ENCODE results near the gene STX16.
"Not testable (repeated sequence)": the region's sequence is repeated elsewhere in the genome, so short reads cannot be mapped to it uniquely, and the experiment has no call there.

The STX16 gene

DNA sequence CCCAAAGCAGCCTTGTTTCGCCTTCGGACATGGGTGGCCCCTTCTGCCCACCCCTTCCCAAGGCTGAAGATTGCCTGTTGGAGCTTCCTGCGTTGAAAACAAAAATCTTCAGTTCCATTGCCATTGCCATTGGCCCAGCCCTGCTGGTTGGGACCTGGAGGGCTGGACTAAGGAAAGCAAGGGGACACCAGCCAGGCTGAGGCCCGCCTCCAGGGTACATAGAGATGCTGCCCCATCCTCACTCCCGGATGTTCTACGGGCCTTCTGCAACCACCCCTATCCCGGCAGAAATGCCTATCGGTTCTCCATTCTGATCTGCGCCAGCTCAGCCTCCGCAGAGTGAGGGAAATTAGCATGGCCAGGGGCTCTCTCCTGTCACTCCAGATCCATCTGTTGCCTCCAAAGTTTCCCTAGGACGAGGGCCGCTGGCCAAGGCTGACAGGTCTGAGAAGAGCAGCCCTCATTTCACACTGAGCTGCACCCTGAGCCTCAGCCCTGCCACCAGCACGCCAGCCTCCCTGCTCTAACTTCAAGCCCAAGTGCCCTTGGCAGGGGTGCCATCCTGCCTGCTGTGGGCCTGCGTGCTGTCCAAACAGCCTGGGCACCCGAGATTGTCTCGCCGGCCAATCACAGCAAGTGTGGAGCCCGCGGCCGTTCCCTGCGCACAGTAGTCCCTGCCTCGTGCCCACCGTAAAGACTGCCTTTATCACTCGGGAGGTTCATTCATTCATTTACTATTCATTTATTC lies 13.4 kb upstream of the STX16 start:
- DNase-seq (ENCODE audit: low read depth) = no peak

DNA sequence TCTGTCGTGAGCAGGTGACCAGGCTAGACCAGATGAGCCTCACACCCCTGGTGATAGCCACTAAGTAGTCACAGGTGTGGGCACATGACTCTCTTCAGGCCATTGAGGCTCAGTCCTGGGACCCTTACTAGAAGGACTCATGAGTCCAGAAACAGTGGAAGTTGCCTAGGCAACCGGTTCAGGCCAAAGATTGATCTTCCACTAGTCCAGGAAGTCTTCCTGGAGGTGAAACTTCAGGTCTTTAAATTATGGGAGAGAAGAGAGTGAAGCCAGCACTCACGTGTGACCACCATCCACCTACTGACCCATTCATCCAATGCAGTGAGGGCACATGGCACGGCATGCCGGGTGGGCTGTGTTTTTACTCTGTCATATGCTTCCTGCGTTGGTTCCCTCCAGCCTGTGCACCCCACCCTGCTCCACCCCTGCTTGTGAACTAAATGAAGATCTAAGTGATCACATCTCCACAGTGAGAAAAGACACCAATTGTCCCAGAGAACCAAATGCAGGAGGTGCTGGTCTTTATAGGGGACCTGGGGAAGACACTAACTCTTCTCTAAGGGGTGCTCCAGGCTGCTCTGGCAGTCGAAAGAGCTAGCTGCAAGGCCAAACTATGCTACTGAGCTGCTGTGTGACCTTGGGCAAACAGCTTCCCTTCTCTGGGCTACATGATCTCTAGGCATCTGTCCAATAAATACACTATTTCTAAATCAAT lies 12.5 kb upstream of the STX16 start:
- DNase-seq (ENCODE audit: low read depth) = no peak

DNA sequence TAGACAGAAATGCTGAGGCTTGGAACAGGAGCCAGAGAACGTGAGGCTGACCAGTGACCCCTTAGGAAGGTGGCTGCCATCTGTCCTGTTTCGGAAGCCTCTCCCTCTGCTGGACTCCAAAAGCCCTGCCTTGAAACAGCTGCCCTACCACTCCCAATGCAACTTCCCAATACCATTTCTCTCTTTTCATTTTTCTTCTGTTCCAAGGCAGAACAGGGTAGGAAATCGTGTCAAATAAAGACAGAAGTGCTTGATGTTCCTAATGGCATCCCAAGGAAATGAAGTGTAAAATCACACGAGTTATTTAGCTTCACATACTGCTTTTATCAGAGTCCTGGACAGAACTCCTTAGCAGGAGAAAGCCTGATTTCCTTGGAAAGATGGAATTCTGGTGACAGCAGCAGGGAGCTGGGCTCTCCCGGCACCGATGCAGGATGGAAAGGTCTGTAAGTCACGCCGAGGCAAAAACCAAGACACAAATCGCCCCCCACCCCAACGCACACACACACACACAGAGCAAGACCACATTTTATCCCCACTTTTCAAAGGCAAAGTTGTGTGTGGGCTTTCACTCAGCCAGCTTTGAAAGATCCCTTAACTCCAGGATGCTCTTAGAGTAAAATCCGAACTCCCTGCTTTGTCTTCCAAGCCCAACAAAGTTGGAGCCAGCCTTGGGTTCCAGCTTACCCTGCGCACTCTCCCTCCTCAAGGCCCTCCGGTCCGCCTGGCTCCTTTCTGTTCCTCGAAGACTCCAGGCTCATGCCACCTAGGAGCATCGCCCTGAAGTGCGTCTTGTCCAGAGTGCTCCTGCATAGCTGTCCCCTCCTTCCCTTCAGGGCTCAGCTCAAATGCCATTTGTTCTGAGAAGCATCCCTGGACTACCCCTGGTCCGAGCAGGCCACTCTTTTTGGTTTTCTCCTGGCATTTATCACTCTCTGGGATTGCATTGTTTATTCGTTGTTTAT lies 11.6 kb upstream of the STX16 start:
- no peak for DNase-seq (ENCODE audit: low read depth)

DNA sequence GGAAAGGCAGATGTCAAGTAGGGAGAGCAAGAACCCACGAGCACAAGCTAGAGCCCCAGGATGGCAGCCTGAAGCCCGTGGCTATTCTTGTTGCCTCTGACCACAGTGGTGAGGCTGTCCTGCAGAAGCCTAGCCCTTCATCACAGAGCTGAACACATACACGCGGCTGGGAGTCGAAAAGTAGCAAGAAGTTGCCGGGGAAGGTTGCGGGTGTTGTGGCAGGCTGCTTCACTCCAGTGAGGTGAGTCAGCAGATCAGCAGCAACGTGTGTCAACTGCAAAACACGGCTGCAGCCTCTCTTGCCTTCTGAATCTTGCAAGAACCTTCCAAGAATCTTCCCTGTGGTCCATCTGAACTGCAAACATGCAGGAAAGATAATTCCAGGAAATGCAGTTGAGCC lies 10.6 kb upstream of the STX16 start:
- DNase-seq (ENCODE audit: low read depth) = no peak

DNA sequence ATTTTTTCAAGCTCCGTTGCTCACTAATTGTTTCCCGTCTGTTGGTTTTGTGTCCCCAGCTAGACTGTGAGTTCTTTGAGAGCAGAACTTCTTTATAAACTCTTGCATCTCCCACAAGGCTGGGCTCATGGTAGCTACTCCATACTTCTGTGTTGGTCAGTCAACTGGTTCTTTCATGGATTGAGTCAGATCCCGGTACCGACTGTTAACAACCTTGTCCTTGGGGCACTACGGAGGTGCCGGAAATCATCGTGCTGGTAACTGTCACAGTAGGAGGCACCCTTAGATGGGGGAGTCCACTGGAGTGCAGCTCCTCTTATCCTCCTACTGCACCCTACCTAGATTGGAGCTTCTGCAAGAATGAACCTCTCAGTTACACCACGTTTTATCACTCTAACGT lies 8.6 kb upstream of the STX16 start:
- DNase-seq (ENCODE audit: low read depth) = no peak

DNA sequence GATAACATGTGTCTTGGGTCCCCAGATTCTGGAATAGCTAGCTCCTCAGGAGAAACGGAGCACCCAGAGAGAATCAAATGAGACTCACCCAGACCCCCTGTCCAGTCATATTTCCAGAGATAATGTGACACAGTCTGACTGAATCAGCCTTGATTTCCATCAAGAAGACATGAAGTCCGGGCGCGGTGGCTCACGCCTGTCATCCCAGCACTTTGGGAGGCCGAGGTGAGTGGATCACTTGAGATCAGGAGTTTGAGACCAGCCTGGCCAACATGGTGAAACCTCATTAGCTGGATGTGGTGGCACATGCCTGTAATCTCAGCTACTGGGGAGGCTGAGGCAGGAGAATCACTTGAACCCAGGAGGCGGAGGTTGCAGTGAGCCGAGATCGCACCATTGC lies 8.2 kb upstream of the STX16 start:
- DNase-seq (ENCODE audit: low read depth) = not testable (repeated sequence)

DNA sequence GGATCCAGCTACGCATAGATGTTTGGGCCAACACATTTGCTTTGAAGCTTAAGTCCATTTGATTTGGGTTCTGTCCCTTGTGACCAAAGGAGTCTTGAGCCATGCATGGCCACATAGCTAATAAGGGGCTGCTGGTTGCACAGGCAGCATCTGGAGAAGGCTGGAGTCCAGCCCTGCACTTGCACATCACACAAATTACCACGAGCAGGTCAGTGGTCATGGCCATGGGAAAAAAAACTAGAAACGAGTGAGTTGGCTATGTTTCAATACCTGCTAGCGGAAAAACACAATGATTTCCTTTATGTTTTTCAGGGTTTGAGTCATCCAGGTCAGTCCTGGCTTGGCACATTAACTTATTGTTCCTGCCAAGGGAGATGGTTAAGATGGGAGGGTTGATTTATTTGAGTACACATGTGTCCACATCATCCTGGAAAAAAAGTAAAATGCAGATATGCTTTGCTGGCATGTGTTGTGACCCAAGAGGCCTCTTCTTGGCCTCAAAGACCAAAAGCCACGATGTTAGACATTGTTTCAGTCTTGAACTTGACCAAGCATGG lies 5.6 kb upstream of the STX16 start:
- DNase-seq (ENCODE audit: low read depth) = no peak

DNA sequence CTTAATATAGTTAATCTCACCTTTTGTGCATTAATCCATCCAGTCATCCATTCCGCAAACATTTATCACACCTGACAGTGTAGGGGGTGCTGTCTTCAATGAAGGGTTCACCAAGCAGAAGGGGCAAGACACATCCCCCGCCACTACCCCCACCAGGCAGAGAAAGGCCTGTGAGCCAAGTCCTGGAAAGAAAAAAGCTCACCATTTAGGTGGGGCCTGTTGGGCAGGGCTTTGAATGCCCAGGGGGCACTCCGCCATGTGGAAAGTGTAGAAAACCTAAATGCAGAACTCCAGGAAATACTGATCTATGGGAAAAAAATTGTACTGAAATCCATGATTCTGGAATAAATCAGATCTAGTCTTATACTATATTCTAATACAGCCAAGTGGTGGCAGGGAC lies 4.8 kb upstream of the STX16 start:
- no peak for DNase-seq (ENCODE audit: low read depth)

- no peak for DNase-seq (ENCODE audit: low read depth)
These were observed 4.4 kb upstream of the STX16 start for GRCh38 chr20:58646703-58647102.

- no peak for DNase-seq (ENCODE audit: low read depth)
These were observed 3.8 kb upstream of the STX16 start for GRCh38 chr20:58647162-58647795.

GRCh38 chr20:58647796-58648501 lies 3.1 kb upstream of the STX16 start:
- DNase-seq (ENCODE audit: low read depth) = no peak

- DNase-seq (ENCODE audit: low read depth) = not testable (repeated sequence)
These were observed 2.6 kb upstream of the STX16 start for GRCh38 chr20:58648502-58648825.

GRCh38 chr20:58649288-58650180 lies 1.5 kb upstream of the STX16 start:
- no peak for DNase-seq (ENCODE audit: low read depth)

DNA sequence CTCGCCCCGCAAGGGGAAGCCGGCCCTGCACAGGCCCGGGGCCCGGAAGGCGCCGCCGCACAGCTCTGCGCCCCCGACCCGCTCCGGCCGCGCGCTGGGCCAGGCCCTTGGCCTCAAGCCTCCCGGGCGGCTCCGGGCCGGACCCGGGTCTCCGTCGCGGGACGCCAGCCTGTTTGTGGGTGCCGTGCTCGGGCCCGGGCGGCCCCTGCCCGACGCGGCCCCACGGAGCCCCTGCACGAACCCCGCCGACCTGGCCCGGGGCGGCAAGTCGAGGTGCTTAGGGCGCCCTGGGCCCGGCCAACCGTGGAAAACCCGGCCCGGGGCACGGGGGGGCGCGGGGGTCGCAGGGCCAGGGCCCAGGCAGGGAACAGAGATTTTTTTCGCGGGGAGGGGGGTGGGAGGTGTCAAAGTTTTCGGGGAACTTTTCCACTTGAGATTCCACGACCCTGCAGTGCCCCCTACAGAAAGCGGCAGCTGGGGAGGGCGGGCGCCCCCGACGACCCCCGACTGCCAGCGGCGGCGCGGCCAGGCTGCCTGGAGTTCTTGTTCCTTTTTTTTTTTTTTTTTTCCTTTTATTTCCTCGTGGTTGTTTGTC lies 805 bp upstream of the STX16 start:
- no peak for DNase-seq (ENCODE audit: low read depth)

GRCh38 chr20:58651559-58651945 lies 469 bp downstream of the STX16 start:
- no peak for DNase-seq (ENCODE audit: low read depth)

GRCh38 chr20:58651946-58652605 lies 993 bp downstream of the STX16 start:
- DNase-seq (ENCODE audit: low read depth) = peak; percentile 55

DNA sequence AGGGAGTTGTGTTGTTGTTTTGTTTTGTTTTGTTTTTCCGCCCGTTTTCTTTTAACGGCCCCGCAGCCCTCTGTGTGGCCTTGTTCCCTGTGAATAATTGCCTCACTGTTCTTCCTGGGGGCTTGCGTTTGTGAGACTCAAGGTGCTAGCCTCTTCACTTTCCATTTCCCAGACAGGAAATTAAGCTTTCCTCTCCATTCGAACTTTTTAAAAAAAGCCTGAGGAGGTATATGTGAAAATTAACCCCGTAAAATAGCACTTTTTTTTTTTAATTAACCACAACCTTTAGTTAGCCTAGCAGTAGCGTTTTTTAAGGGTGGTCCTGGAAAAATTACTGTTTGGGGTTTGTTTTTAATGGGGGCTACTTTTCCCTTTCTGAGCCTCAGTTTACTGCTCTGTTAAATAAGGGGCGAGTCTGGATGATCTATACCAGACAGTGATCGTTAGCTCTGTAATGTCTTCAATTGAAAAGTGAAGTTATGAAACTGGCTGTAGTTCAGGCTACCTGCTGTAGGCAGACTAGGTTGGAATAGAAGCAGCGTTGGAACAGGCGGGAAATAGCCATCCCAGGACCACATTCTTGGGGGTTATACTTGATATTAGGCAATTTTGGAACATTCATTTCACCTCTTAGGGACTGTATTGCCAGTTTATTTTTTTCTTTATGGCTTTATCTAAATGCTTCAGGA lies 1.7 kb downstream of the STX16 start:
- DNase-seq (ENCODE audit: low read depth) = no peak

GRCh38 chr20:58654337-58654736 lies 3.3 kb downstream of the STX16 start:
- DNase-seq (ENCODE audit: low read depth) = no peak

Data from stimulated activated CD4-positive, alpha-beta T cell treated with anti-CD3 and anti-CD28 coated beads, Interleukin-2, amount 100 ng/mL, for 4 hours (primary cell).